Measurements from ENCODE around the gene RBM22.

- TF ChIP-seq, protein P1, sequence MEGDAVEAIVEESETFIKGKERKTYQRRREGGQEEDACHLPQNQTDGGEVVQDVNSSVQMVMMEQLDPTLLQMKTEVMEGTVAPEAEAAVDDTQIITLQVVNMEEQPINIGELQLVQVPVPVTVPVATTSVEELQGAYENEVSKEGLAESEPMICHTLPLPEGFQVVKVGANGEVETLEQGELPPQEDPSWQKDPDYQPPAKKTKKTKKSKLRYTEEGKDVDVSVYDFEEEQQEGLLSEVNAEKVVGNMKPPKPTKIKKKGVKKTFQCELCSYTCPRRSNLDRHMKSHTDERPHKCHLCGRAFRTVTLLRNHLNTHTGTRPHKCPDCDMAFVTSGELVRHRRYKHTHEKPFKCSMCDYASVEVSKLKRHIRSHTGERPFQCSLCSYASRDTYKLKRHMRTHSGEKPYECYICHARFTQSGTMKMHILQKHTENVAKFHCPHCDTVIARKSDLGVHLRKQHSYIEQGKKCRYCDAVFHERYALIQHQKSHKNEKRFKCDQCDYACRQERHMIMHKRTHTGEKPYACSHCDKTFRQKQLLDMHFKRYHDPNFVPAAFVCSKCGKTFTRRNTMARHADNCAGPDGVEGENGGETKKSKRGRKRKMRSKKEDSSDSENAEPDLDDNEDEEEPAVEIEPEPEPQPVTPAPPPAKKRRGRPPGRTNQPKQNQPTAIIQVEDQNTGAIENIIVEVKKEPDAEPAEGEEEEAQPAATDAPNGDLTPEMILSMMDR (IDR thresholded peaks at IDR 0.05; ENCODE audit: low read depth, low read length): no peak
- TF ChIP-seq MYC (IDR thresholded peaks at IDR 0.05; ENCODE audit: low read depth, low read length) (no peak), POLR2A (IDR thresholded peaks at IDR 0.05; ENCODE audit: extremely low read depth, insufficient read length) (no peak)
- TF ChIP-seq, protein P2, sequence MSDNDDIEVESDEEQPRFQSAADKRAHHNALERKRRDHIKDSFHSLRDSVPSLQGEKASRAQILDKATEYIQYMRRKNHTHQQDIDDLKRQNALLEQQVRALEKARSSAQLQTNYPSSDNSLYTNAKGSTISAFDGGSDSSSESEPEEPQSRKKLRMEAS (IDR thresholded peaks at IDR 0.05; ENCODE audit: low read depth, low read length): no peak
Observed at GRCh38 chr5:150659360-150660107, 41.3 kb downstream of the RBM22 start.

Data from NB4 (cell line).